Hematopoietic multipotent progenitor cell treated with erythropoietin and hydrocortisone succinate and interleukin-3 and kit ligand, for 17 days (in vitro differentiated cells): ENCODE measurements around the gene KLHL4.
"Not testable (repeated sequence)": the region's sequence is repeated elsewhere in the genome, so short reads cannot be mapped to it uniquely, and the experiment has no call there.

ENCODE experiments used
- DNase-seq: peaks from one replicate; pipeline ENCODE4 v3.0.0-alpha.2; 2015; ENCODE audit warnings: low spot score

The KLHL4 gene

DNA sequence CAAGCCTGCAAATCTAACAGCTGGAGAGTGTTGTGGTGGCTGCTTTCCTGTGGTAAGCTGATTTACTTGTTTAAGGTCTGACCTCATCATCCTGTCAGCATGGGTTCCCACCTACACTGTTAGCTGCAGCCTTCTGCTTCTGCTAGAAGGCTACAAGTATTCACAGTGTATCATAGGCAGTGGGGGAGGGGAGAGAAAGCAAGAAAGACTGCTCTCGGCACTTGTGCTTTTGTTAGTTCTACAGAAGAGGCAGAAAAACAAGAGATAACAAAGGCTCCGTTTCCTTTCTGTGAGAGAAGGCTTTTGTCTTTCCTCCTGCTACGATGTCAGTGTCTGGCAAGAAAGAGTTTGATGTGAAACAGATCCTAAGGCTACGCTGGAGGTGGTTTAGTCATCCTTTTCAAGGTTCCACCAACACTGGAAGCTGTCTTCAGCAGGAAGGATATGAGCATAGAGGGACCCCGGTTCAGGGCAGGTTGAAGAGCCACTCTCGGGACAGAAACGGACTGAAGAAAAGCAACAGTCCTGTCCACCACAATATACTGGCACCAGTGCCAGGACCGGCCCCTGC lies at the start of gene KLHL4:
Gene KLHL4, plus strand, starts transcription at position 232 of the 571 bp plus-strand sequence. Its CDS starts 92 bp downstream, at position 324.
- no peak for DNase-seq

DNA sequence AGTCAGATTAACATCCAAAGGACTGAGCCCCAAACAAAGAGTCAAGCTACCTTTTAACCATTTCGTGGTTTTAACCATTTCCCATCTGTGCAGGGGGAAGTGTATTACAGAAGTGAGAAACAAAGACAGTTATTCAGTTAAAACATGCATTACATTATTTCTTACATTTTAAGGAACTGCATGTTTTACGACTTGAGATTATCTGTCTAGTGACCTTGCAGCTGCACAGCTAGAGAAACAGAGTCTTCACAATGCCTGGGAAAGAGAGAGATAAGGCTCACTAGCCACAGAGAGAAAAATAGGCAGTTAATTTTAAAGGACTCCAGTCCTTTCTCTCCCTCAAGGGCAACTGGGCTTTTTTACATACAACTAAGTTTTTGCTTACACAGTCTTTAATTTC lies 48.7 kb upstream of the KLHL4 start:
- DNase-seq, result no peak

DNA sequence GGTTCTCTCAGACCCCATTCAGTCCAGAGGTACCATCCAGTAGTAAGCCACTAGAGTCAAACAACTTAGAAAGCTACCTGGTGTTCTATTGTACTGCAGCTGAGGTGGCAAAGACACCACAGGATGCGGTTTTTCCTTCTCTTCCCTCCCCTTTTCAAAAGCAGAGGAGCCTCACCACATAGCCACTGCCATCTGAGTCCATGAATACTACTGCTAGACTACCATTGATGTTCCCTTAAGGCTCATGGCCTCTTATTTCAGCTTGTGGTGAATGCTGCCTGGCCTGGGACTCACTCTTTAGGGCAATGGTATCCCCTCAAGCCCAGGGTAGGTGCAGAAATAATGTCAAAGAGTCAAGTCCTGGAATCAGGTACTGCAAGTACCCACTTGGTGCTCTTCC lies 41.8 kb upstream of the KLHL4 start:
- DNase-seq, result no peak

- not testable (repeated sequence) for DNase-seq
These were observed 38.9 kb upstream of the KLHL4 start for GRCh38 chrX:87478703-87479102.

GRCh38 chrX:87489071-87489470 lies 28.5 kb upstream of the KLHL4 start:
- no peak for DNase-seq

DNA sequence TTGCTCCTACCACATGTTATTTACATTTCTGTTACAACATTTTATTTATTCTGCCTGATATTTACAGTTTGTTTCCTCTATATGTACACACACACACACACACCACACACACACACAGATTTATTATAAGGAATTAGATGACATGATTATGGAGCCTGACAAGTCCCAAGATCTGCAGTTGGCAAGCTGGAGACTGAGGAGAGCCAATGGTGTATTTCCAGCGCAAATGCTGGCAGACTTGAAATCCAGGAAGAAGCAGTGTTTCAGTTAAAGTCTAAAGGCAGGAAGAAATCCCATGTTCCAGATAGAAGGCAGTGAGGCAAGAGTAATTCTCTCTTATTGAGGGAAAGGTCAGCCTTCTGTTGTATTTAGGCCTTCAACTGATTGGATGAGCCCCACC lies 1.8 kb upstream of the KLHL4 start:
- no peak for DNase-seq

- DNase-seq, result no peak
These were observed 883 bp upstream of the KLHL4 start for GRCh38 chrX:87516717-87517121.

DNA sequence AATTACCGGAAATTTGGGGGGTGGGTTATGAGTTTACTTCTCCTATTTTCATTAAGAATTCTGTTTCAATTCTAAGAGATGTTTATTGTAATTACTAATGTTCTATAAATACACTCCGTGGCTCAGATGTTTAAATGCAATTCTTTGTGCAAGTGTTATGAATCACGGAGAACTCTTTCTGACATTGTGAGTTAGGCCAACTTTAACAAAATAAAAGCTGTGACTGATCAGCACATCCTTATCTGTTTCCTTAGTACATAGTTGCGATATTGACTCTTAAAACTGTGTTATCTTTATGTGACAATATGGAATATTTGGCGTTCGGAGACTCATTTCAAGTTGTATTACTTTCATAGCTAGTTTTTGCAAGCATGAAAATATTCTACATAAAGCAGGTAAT lies 902 bp downstream of the KLHL4 start:
- DNase-seq, result no peak

DNA sequence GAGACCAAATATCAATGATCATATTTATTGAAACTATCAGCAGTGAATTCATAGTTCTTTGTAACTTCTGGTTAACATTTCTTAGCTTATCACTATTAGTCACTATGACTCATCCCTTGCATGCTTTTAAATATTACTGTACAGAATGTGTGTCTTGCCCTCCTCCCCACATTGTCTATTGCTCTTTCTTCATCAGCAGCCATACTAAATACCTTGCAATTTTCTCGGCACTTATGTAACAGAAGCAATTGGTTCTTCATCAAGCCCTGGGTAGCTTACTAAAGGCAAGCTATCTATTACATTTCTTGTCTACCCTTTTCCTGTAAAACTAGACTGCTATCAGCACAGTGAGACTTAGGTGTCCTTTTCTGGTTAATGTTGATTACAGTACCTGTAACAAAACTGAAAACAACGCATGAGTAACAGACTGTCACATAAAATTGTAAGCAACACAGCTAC lies 8.2 kb downstream of the KLHL4 start:
- DNase-seq, result no peak

- no peak for DNase-seq
These were observed 8.7 kb downstream of the KLHL4 start for GRCh38 chrX:87526281-87526680.

DNA sequence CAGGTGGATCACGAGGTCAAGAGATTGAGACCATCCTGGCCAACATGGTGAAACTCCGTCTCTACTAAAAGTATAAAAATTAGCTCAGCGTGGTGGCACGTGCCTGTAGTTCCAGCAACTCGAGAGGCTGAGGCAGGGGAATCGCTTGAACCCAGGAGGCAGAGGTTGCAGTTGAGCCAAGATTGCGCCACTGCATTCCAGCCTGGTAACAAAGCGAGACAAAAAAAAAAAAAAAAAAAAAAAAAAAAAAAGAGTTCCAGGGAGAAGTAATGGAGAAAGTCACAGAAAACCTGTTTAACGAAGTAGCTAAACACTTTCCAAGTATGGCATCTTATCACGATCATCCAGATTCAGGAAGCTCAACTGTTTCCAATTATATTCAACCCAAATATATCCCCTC lies 10.9 kb downstream of the KLHL4 start:
- no peak for DNase-seq

DNA sequence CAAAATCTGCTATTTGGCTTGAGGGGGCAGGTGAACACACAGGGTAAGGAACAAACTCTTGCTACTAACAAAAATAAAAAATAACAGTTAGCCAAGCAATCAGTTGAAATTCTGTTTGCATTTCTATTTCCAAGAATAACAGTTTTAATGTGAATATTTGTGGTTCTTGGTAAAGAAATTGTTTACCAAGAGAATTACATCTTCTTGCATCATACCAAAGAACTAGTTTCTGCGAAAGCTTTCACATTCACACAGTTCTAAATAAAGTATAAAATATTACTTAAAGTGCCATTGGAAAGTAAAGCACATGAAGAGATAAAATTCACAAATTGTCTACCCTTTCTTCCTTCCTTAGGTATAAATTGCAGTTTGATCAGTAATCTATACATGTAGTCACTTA lies 54.4 kb downstream of the KLHL4 start:
- no peak for DNase-seq

DNA sequence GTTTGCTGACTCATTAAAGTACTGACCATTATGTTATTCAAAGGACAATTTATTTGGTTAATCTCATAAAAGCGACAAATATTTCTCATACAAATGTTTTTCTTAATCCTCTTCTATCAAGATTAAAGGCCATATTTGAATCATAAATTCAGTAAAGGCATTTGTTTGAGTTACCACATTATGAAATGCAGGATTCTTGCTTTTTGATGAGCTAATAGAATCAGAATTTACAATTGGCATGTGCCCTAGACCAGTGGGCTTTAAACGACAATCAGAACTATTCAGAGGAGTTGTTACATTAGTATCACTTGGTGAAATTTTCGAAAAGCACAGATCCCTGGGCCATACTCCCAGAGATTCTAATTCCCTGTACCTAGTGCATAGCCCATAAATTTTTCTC lies 55.3 kb downstream of the KLHL4 start:
- no peak for DNase-seq

- DNase-seq, result no peak
These were observed 61.4 kb downstream of the KLHL4 start for GRCh38 chrX:87578978-87579377.

GRCh38 chrX:87580862-87581261 lies 63.3 kb downstream of the KLHL4 start:
- DNase-seq, result no peak

GRCh38 chrX:87582453-87582852 lies 64.9 kb downstream of the KLHL4 start:
- DNase-seq, result no peak

DNA sequence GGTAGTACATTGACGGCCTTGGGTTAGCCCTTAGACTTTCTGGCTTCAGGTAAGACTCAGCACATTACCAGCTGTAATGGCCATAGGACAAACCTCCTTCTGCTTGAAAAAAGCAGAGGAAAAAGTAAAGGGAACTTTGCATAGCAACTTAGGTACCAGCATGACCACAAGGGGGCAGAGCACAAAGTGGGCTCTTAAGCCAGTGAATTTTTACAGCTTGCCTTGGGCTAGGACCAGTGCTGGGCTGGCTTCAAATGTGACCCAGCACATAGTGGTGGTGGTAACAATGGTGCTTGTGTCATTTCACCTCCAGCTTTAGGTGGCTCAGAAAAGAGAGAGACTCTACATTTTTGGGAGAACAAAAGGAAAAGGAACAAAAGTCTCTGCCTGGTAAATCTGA lies 66.1 kb downstream of the KLHL4 start:
- no peak for DNase-seq

- DNase-seq, result no peak
These were observed 98.8 kb downstream of the KLHL4 start for GRCh38 chrX:87616371-87616770.

- DNase-seq, result no peak
These were observed 104.1 kb downstream of the KLHL4 start for GRCh38 chrX:87621697-87622096.

- no peak for DNase-seq
These were observed 109.4 kb downstream of the KLHL4 start for GRCh38 chrX:87626996-87627395.

DNA sequence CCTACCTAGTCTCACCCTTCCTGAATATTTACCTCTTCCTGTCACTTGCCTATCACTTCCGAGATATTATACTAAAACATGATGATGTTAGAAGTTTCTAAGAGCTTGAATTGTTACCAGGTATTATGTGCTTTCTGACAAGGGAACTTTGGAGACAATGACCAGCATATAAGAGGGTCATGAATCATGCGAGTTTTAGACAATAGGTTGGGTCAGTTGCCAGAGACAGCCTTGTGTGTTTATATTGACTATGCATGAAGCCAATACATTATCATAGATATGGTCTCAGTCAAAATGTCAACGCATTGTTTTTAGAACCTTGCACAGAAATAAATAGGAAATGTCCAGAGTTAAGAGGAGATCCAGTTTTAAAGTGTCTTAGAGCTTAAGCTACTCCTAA lies 116.8 kb downstream of the KLHL4 start:
- no peak for DNase-seq

DNA sequence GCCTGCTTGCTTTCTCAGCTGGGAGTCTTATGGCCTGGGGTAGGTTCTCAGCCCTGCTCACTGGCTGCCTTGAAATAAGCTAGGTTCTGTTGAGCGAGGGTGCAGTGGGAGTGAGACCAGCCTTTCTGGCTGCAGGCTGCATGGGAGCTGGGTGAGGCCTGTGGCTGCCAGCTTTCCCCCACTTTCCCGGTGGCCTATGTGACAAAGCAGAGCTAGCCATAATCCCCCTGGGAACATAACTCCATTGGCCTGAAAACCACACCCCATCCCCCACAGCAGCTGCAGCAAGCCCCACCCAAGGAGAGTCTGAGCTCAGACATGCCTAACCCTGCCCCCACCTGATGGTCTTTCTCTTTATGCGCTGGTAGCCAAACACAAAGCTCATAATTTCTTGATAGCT lies 118.9 kb downstream of the KLHL4 start:
- DNase-seq, result no peak

- not testable (repeated sequence) for DNase-seq
These were observed 123.8 kb downstream of the KLHL4 start for GRCh38 chrX:87641439-87641838.

DNA sequence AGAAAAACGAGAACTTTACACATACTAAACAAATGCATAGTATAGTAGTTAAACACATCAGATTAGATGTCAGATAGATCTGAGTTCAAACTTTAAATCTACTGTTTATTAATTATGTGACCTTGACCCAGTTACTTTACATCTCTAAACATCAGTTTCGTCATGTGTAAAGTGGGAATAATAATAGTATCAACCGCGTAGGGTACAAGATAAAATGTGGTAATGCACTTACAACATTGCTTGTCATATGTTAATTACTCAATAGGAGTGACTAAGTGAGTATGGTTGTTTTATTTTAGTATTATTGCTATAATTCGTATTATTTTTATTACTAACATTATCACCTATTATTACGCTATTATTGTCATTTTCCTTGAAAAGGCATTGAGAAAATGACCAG lies 144.2 kb downstream of the KLHL4 start:
- no peak for DNase-seq

DNA sequence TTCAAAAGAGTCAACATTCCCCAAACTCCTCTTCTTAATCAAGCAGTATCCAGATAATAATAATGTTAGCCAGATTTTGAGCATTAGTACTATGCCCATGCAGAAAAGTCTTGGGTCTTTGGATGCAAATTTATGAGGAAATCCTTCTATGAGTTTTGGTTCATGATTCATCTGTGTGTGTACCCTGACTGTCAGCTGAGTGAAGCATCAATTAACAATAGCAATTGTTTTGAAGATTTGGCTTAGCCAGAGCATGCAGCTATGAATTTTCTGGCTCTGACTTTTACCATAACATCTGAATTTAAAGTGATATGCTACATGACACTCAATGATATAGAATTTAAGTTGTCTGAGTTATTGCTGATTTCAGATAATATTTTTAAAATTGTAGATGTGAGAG lies 145.8 kb downstream of the KLHL4 start:
- no peak for DNase-seq
